ENCODE data around the gene CHST13.

The CHST13 gene, protein sequence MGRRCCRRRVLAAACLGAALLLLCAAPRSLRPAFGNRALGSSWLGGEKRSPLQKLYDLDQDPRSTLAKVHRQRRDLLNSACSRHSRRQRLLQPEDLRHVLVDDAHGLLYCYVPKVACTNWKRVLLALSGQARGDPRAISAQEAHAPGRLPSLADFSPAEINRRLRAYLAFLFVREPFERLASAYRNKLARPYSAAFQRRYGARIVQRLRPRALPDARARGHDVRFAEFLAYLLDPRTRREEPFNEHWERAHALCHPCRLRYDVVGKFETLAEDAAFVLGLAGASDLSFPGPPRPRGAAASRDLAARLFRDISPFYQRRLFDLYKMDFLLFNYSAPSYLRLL

DNA sequence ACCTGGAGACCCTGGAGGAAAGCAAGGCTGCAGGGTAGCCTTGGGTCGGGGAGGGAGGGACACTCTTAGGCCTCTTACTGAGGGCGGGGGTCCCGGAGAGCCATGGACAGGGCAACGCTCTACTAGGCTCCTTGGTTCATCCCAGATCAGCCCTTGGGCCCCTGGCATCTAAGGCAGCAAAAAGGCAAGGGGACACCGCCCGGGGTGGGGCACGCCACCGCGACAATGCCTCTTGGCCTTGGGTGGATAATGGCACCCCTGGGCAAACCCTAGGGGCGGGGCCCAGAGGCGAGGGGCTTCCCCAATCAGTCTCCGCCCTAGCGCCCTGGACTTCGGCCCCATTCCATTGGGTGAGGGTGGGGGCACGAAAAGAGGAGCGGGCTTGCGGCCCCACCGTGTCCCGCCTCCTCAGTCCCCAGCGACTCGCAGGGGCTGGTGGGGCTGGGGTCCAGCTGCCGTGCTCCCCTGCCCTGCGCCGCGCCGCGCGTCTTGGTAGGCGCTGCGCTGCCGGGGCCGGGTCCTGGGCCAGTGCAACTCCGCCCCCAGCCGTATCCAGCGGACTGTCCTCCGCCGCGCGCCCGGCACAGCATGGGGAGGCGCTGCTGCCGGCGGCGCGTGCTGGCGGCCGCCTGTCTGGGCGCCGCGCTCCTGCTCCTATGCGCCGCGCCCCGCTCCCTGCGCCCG, at the start of gene CHST13:
CHST13 (plus strand) TSS at position 411 of the 684 bp plus-strand sequence; CDS start at position 589, 178 bp downstream.
- DNase-seq = no peak

DNA sequence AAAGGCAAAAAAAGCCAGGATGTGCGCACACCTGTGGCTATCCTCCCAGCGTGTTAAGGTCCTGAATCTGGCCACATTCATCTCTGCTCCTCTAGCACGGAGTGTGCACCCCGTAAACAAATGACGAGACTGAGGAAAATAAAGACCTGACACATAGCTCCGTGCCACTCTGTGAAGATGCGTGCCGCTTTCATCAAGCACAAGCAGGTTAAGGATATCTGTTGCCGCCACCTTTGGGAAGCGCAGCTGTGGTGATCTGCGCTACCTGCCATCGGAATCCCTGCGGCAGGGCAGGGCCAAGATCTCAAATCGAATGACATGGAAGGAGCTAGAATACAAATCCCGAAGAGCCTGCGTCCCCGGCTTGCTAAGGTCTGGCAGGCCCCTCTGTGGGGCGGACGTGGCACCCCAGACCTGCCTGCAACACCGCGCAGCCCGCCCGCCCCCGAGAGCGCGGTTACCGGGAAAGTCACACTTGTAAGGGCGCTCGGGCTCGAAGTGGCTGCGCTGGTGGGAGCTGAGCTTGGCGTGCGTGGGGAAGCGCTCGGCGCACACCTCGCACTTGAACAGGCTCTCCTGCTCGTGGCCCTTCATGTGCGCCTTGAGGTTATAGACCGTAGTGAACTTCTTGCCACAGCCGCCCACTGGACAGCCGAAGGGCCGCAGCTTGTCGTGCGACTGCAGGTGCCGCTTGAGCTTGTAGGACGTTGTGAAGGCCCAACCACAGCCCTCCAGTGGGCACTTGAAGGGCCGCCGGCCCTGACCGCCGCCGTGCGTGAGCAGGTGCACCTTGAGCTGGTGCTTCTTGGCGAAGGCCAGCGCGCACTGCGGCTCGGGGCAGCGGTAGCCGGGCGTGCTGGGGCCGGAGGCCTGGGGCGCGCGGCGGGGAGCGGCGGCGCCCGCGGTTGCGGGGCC, 49.2 kb upstream of the CHST13 start:
- peak; percentile 37 for DNase-seq

DNA sequence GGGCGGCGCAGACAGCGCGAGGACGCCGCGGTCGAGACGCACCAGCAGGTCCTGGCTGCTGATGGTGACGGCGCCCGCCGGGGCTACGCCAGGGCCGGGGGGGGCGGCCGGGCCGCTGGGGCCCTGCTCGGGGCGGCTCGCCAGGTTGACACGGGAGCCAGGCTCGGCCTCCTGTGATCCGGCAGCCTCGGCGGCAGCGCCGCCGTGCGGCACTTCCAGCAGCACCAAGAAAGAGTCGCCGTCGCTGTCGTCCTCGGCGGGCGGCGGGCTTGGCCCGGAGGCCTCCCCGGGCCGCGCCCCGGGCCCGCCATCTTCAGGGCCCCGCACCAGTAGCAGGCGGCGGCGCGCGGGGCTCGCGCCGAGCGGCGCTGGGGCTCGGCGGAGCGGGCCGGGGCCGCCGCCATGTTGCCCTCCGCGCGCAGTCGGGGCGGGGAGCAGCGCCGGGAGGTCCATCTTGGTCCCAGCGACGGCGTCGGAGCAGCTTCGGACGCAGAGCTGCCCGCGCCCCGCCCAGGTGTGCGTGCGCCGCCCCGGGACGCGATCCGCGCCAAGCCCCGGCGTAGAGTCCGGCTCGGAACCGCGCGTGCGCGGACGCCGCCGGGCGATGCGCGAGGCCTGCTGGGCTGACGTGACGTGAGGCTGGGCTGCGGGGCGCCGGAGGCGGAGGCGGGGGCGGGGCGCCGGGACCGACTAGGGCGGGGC, 48.4 kb upstream of the CHST13 start, which contains the start of gene ZXDC:
ZXDC (minus strand) TSS at position 479 of the 702 bp plus-strand sequence; CDS start at position 453, 26 bp downstream.
- peak; percentile 93 for DNase-seq

DNA sequence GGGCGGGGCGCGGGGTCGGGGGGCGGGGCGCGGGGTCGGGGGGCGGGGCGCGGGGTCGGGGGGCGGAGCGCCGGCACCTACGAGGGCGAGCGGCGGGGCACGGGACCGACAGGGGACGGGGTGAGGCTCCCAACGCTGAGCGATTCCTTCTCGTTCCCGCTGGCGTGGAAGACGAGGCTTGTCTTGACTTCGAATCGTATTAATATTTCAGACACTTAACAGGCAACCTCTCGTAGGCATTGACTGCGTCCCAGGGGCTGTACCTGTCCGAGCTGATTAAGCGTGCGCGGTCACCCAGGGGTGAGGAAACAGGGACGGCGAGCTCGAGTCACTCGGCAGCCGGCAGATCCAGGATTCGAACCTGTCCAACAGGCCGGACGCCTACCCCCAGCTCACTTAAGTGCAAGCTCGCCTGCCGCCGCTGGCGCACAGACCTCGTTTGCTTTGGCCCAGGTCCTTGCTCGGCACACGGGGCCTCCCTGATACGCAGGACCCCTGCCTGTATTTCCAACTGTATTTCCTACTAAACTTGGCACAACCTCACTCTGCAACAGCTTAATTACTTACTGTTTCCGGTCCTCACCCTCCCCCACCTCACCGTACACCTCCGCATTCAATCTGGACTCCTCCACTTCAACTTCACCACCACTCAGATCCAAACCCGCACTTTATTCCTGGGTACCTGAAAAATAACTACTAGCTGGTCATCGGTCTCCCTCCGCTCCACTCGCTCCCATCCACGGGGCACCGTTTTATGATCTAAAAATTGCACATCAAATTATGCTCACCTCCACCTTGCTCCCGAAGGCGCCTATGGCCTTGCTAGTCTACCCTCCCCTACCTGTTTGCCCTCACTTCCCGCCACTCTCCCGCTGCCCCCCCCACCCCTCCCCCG, 47.5 kb upstream of the CHST13 start:
- DNase-seq = no peak

DNA sequence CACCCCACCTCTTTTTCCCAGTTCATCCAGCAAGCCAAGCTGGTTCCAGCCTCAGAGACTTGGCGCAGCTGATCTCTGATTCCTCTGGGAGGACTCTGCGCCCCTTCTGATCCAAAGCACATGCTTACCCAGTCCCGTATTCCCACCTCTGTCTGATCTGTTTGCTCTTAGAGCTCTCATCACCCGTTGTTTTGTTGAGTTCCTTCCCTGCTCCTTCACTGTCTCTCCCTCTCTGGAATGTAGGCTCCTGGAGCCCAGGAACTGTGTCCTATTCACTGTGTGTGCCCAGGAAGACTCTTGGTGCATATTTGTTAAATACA, 46.9 kb upstream of the CHST13 start:
- no peak for DNase-seq

DNA sequence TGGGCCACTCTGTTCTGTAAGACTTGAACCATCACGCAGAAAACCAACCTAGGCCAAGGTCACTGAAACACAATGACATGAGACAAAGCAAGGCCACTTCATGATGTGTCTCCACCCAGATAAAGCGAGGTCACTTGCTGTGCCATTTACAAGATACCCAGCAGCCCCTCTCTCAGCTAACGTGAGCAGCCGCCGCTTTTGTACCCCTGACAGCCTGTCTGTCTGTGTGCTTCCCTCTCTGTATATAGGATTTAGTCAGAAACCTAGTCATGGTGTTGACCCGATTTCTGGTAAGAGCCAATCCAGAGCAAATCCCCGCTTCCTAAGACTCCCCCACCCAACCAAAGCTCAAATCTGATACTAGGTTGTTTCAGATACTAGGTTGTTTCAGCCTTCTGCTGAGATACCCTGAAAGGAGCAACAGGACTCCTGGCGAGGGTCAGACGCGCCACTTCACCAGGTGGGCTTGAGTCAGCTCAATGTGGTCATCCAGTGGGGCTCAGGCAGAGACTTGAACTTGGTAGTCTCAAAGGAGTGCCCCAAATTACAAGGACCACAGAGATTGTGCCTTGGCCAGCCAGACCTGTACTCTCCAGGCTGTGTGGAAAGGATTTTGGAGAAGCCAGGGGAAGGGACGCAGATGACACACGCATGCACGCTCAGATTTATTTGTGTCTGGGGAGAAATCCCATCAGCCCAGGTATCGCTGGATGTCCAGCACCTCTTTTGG, 45.2 kb upstream of the CHST13 start:
- DNase-seq = no peak

DNA sequence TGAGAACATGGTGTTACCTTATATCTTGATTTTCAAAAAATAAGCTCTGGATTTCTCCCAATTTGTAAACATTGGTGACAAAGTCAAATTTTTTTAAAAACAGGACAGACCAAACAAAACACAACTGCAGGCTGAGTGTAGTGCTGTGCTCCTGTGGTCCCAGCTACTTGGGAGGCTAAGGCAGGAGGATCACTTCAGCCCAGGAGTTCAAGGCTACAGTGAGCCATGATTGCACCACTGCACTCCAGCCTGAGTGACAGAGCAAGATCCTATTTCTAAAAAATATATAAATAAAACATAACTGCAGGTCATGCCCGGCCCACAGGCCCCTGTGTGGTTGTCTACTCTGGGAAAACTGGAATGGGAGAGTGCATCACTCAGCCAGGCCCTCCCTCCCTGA, 44.3 kb upstream of the CHST13 start:
- no peak for DNase-seq

DNA sequence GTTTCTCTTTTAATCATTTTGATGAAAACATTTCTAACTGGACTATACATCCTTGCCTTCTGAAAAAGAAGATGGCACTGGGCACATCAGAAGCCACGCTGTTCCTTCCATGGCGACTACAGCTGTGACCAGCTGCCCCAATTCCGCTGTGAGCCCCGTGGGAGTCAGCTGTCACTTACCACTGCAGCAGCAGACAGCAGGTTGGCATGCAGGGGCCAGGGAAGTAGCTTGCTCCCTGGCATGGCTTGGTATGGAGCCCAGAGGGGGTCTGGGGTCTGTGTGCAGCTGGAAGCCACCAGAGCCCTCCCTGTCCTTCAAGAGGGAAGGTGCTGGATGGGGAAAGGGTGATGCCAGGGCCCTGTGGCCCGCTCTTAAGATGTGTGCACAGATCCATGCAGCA, 43.7 kb upstream of the CHST13 start:
- no peak for DNase-seq

DNA sequence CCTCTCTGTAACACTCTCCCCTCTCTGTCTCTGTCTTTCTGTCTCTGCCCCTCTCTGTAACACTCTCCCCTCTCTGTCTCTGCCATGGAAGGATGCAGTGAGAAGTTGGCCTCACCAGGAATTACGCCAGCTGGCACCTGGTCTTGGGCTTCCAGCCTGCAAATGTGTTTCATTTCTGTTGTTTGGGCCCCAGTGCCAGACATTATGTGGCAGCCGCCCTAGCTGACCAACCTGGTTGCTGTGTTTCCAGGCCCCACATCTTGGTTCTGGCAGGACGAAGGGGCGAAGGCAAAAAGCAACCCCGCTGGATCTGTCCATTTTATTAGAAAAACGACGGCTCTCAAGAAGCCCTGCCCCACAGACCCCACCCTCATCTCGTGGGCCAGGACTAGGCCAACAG, 43.1 kb upstream of the CHST13 start:
- DNase-seq = no peak

DNA sequence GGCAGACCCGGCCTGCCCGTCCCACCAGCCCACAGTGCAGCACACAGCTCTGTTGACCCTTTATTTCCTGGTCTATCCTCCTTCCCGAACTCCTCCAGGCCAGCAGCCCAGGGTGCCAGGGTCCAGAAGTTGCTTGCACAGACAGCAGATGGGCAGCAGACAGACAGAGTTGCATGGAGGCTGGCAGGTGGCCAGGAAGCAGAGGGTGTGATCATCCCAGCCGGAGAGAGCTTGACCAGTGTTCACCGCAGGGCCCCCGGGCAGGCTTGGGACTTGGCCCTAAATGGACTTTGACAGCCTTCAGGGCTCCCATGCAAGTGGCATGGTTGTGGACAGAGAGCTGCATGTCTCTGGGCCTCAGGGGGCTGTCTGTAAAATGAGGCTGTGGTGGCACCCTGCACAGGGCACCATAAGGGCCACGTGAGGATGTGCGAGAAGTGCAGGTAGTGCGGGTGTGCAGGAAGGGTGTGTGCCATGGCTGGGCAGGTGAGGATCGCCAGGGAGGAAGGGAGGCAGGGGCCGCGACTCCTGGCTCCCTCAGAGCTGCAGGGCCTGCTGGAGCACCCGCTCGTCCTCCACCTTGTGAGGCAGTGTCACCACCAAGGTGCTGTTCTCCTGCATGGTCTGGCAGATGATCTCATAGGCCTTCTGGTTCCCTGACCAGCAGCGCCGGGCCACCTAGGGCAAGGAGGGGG, 42.0 kb upstream of the CHST13 start:
- DNase-seq = no peak

DNA sequence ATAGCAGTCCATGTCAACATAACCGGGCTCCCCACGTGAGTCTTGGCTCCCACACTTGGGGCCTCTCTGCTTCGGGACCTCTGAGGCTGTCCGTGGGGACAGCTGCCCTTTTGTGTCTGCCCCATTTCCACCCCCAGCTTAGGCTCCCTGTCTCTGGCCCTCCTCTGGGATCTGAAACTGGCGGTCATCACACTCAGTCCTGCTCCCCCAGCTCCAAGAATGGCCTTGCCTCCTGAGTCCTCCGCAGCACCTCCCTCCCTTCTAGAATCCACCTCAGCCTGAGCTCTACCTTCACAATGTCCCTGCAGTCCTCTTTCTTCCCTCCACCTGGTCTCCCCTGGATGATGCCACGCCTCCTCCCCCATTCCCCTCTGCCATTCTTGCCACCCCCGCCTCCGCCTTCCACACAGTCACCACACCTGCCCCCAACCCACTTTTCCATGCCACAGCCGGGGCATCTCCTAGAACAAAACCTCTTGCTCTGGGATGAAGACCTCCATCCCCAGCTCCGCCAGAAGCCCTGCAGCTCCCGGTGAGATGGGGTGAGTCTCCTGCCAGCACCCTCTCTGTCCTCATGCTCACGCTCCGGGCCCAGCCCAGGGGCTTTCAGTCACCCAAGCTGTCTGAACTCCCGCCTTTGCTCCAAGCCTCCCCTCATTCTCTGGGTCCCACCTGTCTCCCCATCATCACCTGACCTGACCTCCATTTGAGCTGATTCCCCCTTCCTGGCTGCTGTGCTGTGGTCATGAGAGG, 41.3 kb upstream of the CHST13 start:
- DNase-seq = no peak

DNA sequence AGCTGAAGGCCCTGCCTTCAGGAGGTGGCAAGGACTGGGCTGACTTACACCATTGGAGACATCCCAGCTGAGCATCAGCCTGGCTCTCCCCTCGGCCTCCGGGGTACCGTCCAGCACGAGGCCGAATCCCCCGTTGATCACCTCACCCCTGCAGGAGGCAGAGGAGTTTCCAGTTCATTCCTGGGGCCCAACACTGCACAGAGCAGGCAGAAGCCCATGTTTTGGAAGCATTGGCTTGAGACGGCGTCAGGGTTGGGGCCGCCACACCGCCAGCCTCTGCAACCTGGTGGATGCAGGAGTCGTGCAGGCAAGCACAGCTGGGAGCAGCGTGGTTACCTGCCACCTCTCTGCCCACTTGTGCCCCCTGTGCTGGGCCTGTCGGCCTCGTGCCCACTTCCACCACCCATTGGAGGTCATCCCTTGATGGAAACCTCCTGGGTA, 40.6 kb upstream of the CHST13 start:
- DNase-seq = no peak

DNA sequence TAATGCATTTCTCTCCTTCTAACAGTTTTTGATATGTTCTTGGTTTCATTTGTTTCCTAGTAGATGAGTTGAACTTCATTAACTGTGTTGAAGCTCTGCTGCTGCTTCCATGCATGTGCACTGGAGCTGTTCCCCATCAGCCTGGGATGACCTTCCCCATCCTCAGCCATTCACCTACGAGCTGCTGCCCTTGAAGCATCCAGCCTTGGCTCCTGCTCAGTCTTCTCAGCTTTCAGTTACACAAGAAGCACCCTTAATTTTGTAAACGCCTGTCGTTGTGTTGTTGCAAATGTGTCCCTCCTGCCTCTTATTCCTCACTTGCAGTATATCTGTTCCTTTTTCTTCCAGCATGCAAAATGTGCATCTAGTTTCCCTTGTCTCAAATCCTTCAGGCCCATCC, 39.8 kb upstream of the CHST13 start:
- DNase-seq = no peak

DNA sequence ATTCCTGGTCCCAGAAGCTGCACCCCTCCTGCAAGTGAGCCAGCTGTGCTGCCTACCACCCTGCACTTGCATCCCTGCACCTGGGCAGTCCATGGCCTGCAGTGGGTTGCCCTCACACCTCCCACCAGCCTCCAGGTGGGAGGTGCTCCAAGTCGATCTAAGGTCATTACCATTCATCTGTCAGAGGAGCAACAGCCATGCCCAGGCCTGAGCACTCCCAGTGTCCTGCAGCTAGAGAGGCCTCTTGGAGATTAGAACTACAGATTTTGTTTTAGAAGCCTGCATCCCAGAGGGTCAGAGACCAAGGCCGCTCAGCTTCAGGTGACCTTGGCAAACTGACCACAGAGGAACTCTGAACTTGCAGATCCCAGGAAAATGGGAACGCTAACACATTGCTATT, 39.3 kb upstream of the CHST13 start:
- DNase-seq = no peak

DNA sequence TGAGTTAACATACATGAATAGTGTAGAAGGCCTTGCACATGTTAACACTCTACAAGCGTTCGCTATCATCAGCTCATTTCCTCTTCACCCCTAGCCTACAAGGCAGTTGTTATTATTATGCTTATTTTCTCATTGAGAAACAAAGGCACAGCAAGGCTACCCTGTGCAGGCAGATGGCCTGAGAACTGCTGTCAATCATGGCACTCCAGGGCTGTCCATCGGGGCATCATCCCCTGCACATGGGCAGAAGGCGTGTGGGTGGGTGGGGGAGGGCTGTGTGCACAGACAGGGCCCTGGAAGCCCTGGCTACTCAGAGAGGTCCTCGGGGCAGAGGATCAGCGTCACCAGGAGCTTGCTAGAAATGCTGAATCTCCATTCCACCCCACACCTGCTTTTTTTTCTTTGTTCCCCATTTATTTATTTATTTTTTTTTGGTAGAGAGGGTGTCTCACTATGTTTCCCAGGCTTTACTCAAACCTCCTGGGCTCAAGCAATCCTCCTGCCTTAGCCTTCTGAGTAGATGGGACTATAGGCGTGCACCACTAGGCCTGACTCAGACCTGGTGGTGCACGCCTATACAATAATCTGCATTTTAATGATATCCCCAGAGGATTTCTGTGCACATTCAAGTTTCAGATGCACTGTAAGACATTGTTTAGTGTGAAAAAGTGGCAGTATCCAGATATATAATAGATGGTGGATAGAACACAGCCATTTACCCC, 38.6 kb upstream of the CHST13 start:
- no peak for DNase-seq

DNA sequence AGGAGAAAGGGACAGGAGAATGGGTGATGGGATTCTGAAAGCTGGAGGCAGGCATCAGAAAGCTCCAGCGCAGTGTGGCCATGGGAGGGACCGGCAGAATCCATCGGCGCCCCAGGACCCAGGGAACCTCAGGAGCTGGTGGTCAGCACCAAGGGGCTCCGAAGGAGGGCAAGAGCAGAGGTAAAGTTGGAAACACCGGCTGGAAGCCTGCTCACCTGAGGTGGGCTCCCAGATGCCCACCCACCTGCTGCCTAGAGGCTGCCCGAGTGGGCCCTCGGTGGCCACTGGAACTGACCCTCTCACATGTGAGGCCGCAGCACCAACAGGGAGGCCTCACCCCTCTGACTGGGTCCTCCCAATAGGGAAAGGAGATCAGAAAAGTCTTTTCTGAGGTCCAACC, 38.0 kb upstream of the CHST13 start:
- DNase-seq = no peak

DNA sequence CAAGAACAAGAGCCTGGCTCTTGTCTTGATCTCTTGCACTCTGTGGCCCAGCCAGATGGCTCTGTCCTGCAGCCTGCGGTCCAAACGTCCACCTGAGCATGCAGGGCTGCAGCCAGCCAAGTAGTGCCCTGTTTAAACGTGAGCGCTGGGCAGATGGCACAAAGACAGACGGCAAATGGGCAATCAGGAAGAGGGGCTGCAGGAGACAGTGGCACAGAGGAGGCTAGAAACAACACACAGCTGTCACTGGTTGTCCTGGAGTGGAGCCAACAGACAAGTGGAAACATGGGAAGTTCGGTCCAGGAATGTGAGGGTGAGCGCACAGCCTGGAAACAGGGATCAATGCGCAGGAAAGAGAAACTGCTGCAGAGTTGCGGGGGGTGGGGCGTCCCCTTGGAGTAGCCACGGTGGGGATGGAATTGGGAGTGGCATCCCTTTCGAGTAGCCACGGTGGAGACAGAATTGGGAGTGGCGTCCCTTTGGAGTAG, 37.6 kb upstream of the CHST13 start:
- no peak for DNase-seq

DNA sequence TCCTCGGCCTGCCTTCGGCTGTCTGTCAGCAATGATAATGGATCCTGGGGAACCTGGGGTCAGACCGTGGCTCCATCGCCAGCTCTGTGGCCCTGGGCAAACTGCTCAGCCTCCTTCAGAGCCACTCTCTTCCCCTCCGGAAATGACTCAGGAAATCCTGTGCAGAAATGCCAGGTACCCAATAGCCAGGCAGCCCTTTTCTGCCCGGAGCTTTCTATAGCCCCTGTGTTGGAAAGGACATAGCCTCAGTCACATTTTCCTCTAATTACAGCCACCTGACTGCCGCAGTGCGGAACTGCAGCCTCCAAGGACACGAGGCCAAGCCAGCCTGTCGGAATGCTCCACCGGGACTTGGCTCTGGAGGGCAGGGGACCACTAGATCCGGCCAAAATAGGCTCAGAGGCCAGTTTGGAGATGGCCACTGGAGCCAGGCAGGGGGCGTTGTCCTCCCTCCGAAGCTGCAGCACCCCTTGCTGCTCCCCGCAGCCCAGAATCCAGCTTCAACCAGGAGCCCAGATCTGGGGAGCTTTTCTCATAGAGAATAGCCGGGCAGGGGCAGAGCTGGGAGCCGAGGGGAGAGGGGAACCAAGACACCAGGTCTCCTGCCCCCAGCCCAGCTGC, 36.7 kb upstream of the CHST13 start:
- no peak for DNase-seq

Data from stimulated activated CD4-positive, alpha-beta T cell treated with anti-CD3 and anti-CD28 coated beads, Interleukin-4, amount 100 ng/mL, for 24 hours (primary cell).